HG03095 (cell line): Measurements from ENCODE around the gene L3MBTL4.

Source experiments
- ATAC-seq: cut with Tn5 transposase; IDR thresholded peaks from one replicate; pipeline ENCODE4 v1.9.1; 2021; ENCODE audit warnings: moderate library complexity; ENCODE audit not compliant: unreplicated experiment

The L3MBTL4 gene

DNA sequence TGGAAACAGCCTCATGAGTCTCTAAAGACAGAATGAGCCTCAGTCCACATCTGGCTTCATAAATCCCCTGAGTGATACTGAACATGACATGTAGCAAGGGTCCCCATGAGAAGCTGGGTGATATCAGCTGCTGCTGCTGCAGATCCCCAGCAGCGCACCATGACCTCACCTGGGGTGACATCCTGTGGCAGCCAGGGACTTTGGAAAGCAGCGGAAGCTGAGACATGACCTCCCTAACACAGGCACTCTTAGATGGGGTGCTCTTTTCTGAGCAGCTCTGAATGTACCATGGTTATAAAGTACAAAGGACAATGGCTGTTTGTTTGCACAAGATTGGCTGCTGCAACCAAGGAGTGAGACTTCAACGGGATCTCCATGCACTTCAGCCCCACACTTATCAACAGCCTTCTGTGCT lies 444.7 kb downstream of the L3MBTL4 start:
- ATAC-seq, result no peak

DNA sequence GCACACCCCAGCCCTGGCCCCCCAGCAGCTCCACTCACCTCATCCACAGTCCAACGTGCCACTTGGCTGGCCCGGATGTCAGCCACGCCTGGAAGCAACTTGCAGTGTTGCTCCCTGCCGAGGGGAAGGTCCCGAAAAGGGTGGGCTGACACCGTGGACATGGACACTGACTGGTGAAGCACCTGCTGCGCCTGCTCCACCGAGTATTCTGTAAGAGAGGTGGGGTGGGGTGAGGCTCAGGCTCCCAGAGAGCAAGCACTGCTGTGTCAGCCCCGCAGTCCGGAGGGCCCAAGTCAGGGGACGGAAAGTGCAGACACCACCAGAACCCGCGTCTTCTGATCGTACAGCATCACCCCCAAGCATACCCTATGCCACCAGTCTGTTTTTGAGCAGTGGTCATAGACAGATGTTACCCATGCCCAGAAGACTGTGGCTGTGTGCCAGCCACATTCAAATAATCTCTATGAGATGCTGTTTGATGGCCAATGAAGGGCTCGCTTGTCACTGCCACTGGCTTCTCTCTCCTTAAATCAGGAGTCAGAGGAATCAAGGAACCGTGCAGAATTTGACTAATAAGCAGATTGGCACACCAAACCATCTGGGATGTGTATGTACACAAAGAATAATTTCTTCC lies 445.2 kb downstream of the L3MBTL4 start:
- ATAC-seq, result no peak

DNA sequence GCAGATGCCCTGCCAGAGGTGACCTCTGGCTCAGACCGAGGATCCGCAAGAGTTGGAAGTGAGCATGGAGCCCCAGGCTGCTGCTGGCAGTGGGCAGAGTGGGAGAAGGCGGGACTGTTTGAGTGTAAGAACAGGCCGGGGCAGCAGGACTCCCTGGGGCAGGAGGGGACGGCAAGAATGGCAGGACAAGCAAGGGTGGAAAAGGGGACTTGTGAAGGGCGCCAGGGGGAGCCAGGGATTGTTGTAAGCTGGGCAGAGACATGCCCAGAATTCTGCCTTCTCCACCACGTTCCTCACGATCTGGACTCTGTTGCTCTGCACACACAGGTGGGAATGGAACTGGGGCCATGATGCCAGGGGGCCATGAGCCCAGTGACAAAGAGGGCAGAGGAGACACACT lies 447.0 kb downstream of the L3MBTL4 start:
- no peak for ATAC-seq

DNA sequence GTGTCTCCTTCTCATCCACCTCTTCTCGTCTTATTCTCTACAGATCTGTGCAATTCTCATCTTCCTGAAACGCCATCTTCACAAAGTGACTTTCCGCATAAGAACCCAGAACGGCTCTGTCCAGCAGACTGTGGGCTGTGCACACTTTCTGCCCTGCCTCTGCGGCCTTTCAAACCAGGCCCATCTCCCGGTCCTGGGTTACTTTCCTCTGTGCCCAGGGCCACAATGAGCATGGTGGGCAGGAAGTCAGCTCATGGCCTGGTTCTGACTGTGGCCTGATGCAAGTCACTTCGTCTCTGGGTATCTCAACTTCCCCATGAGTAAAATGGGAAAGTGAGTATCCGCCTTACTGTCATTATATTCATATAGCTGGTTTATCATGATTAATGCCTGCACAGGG lies 447.7 kb downstream of the L3MBTL4 start:
- ATAC-seq, result no peak

DNA sequence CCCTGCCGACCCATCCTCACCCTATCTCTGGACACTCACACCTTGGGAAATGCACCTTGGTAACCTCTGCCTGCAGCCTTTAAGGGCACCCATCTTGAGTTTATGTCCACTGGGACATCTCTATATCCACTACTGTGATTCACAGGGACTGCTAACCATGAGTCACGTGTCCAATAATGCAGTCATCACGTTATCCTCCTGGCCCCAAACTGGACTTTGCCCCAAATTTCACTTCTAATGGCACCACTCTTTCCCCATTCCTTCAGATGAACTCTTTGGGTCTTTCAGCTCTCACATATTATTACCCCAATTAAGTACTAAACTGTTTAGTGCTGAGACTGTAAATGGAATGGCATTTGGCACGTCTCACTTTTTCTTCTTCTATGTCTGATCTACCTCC lies 448.2 kb downstream of the L3MBTL4 start:
- no peak for ATAC-seq

GRCh38 chr18:5964996-5965395 lies 449.7 kb downstream of the L3MBTL4 start:
- no peak for ATAC-seq

- ATAC-seq, result no peak
Observed at GRCh38 chr18:5964596-5964995, 450.1 kb downstream of the L3MBTL4 start.

DNA sequence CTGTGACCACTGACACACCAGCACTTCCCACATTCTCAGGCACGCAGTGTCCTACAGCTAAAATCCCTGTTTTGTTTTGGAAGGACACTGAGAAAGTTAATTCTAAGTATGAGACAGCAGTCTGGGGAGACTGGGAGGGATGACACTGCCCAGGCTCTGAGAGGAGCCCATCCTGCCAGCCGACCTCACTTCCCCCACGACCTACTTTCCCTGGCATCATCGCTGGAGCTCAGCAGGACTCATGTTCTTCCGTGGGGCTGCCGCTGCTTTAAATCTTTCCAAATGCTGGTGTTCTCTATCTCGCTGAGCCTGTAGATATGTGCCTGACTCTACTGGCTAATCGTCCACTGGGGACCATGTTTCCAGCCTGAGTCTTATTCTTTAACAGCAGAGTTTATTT lies 450.6 kb downstream of the L3MBTL4 start:
- no peak for ATAC-seq

- ATAC-seq, result no peak
Observed at GRCh38 chr18:5963267-5963666, 451.4 kb downstream of the L3MBTL4 start.

- no peak for ATAC-seq
Observed at GRCh38 chr18:5962362-5962761, 452.3 kb downstream of the L3MBTL4 start.

DNA sequence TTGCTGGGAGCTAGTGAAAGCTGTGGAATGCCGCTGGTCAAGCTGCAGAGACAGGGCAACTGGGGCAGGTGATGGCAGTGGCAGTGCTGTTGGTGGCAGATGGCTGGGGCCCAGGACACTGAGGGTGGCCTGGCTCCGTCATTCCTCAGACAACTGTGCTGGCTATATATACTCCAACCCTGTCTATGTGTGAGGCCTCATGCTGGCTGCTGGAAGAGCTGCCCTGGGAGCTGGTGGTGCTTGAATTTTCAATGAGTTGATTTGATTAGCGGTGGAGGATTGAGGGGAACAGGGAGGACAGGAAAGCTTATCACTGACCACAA lies 452.9 kb downstream of the L3MBTL4 start:
- no peak for ATAC-seq

- no peak for ATAC-seq
Observed at GRCh38 chr18:5961097-5961827, 453.4 kb downstream of the L3MBTL4 start.

GRCh38 chr18:5958822-5959221 lies 455.9 kb downstream of the L3MBTL4 start:
- no peak for ATAC-seq

GRCh38 chr18:5955861-5956260 lies 458.9 kb downstream of the L3MBTL4 start:
- no peak for ATAC-seq

DNA sequence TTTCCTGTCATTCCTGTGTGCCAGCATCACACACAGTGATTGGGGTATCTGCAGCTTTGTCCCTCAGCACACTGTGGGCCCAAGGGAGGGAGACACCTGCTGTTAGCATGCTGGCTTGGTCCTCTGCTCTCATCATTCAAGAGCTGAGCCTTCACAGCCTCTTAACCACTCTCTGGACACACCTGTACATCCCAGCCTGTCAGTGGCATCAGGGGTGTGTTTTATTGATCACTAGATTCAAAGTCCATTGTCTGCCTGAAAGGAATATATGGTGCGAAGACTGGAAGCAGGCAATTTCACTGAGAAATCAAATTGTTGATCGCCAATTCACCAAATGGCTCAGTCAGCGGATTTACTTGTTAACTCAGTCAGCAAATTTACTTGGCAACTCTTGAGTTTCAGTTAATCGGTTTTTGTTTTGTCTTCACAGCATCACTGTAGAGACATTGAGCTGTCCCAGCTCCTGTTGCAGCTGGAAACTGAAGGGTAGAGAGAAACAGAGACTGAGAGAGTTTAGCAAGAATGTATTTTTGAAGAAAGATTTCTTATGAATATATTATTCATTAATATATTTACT lies 463.1 kb downstream of the L3MBTL4 start:
- ATAC-seq, result no peak

DNA sequence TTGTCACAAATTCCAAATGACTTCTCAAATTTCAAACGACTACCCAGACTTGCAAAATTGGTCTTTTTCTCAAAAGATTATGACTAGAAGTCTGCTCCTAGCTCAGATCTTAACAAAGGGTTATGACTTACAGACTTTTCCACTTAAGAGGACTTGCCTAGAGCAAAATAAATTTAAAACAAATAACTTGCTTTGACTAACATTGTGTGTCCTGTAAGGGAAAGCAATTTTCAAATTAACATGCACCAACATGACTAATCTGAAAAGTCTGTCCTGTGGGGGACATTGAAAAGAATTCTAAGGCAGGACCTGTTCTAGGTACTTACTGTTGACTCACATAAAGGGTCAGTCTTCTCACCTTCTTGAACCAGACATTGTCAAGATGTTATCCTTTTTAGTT lies 465.9 kb downstream of the L3MBTL4 start:
- no peak for ATAC-seq

- ATAC-seq, result no peak
Observed at GRCh38 chr18:5948237-5948636, 466.5 kb downstream of the L3MBTL4 start.

DNA sequence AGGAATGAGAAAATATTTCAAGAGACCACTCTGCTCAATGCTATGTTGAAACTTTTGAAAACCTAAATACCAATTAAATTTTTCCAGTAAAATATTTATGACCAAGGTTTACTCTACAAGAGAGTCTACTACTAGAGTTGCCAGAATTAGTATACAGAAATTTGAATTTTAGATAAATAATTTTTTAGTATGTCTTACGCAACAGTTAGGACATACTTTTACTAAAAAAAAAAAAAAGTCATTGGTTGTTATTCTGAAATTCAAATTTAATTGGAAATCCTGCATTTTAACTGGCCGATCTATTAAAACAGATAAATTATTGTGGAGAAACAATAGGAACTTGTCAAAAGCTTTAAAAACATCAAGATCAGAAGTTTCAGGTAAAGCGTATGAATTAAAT lies 470.3 kb downstream of the L3MBTL4 start:
- ATAC-seq, result no peak

DNA sequence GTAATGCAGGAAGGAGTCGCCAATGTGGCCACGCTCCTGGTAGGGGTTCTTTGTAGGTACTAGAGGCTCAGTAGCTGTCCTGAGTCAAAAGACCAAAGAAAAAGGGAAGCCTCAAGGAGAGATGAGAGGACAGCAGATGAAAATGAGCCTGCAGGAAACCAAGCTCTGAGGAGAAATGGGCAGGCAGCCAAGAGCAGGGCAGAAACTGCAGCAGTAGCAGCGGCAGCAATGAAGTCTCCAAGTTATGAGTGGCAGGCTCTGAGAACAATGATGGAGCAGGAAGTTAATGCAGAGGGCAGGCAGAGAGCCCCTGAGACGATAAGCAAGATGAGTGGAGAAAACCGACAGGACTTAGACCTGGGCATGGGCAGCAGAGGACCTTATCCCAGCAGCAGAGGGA lies 471.2 kb downstream of the L3MBTL4 start:
- ATAC-seq, result no peak

GRCh38 chr18:5942591-5942990 lies 472.1 kb downstream of the L3MBTL4 start:
- ATAC-seq, result no peak

DNA sequence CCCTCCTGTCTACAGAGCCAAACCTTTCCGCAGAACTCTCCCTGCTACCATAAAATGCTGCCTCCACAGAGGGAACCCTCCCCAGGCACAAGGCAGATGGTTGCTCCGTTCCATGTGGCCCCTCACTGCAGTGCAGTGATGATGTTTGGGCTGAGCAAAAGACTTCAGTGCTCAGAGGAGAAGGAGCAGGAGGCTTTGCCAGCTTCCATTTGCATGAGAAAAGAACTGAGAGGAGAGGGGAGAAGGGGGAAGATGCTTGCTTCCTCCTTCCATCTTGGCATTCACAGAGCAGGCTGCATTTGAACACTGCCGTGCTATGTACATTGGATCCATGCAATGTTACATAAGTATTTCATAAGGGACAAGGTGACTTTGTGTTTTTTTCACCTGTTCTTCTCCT lies 472.8 kb downstream of the L3MBTL4 start:
- ATAC-seq, result no peak

GRCh38 chr18:5939801-5940667 lies 474.7 kb downstream of the L3MBTL4 start:
- ATAC-seq, result no peak
